Stimulated activated CD4-positive, alpha-beta T cell treated with anti-CD3 and anti-CD28 coated beads, TNF-alpha, amount 100 ng/mL, for 4 hours (primary cell): ENCODE measurements around the gene GATAD2B.
A peak's percentile ranks its signal among the peaks of the same experiment; 100 is the strongest.
"Not testable (repeated sequence)": the region's sequence is repeated elsewhere in the genome, so short reads cannot be mapped to it uniquely, and the experiment has no call there.

Source experiments
- DNase-seq, 3 experiments: peaks; one replicate each; pipeline ENCODE4 v3.0.0-alpha.2; 2020; ENCODE audit warnings: low read depth in 3 of 3

GATAD2B gene

DNA sequence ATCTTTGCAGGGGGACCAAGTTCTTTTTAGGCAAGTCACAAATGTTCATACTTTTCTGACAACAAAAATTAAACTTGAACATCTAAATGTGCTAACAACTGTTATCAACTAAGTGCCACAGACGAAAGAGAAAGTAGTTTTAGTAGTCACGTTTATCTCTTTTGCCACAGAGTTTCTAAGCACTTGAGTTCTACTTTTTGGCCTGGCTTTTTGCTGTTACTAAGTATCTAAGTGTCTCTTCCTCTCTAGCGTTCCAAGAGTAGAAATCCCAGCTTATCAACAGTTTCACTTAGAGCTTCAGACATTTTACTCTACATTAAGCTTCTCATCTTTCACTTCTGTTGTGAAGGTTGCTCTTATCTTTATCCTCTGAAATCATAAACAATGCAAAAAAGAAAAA lies 34.2 kb downstream of the GATAD2B start:
- no peak for DNase-seq

DNA sequence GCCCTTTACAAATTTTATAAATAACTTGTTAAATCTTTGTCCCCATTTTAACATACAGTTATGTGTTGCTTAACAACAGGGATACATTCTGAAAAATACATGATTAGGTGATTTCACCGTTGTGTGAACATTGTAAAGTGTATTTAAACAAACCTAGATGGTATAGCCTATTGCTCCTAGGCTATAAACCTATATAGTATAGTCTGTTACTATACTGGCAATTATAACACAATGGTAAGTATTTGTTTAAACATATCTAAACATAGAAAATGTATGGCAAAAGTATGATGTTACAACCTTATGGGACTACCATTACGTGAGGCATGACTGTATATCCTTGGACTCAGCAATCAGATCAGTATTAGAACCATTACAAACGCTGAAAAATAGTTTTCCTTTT lies 36.6 kb downstream of the GATAD2B start:
- DNase-seq, result no peak

GRCh38 chr1:153883223-153883622 lies 39.5 kb downstream of the GATAD2B start:
- DNase-seq, result no peak

GRCh38 chr1:153882296-153882912 lies 40.4 kb downstream of the GATAD2B start:
- DNase-seq, result no peak

DNA sequence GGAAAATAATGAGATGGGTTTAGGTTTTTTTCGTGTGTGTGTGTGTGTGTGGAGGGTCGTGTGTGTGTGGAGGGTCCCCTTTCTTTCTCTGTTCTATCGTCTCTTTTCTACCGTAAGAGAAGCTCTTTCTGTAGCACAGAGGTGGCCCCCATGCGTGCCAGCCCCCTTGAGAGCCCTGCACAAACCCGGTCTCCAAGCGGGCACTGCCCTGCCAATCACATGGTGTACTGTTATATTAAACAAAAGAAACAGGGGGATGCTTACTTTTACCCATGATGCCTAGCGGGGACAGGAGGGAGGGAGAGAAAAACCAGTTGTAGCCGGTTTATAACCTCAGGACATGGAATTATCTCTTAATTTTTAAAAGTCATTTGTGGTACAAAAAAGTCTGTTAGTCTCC lies 41.0 kb downstream of the GATAD2B start:
- DNase-seq, result no peak

DNA sequence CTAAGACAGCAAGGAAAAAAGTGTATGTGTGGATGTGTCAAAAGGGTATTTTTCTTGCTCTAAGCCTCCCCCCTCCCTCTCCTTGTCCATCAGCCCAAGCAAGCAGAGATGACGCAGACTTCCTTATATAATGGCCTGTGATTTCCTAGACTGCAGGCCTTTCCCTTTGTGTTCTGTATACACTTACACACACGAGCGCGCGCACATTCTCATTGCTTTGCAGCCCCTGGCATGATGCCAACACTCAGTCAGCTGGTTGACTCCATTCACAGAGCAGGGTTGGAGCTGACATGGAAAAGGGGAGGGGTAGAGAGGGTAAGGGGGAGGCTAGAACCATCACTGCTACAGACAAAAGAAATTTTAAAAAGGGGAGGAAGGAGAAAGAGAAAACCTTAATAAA lies 41.8 kb downstream of the GATAD2B start:
- DNase-seq, result peak in 1 of 3 experiments; percentile 9

- no peak for DNase-seq
These were observed 42.7 kb downstream of the GATAD2B start for GRCh38 chr1:153880024-153880423.

DNA sequence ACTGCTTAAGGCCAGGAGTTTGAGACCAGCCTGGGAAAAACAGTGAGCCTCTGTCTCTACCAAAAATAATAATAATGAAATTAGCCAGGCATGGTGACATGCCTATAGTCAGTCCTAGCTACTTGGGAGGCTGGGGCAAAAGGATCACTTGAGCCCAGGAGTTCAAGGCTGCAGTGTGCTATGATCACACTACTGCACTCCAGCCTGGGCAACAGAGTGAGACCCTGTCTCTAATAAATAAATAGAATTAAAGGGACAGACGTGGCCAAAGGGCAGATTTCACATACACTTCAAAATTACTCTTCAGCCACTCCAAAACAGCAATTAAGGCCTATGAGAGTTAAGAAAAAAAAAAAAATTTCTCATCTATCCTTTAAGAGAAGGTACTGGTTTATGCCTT lies 45.7 kb downstream of the GATAD2B start:
- no peak for DNase-seq

DNA sequence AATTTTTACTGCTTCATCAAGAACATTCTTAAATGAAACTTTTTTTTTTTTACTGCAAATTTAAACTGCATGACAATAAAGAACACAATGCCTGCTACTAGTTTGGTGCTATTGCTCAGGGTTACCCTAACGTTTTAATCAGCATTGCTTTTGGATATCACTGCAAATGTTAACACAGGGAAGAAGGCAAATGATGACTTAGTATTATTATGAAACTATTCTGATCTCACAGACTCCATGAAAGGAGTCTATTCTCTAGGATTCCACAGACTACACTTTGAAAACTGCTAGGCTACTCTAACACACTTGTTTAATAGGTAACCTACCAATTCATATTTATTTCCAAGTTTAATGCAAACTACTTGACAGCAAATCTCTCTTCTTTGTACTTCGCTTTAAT lies 49.8 kb downstream of the GATAD2B start:
- DNase-seq, result no peak

DNA sequence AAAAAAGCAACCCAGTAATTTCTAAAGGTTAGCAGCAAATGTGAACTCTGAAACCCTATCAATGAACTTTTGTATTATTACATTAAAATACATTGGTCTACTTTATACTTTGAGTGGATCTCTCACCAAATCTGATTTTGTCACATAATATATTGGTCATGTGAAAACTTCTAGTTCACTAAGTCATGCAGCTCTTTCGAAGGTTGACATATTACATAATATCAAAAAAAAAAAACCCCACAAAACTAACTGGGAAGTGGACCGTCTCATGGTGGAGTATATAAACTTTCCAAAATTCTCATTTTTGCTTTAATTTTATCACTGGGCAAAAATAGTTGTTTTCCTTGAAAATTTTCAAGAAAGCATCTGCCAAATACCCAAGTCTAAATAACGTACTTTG lies 50.4 kb downstream of the GATAD2B start:
- DNase-seq, result no peak

GRCh38 chr1:153869486-153869885 lies 53.3 kb downstream of the GATAD2B start:
- no peak for DNase-seq

GRCh38 chr1:153866045-153866850 lies 56.5 kb downstream of the GATAD2B start:
- no peak for DNase-seq

GRCh38 chr1:153860285-153860684 lies 62.5 kb downstream of the GATAD2B start:
- DNase-seq, result no peak

GRCh38 chr1:153857505-153857904 lies 65.3 kb downstream of the GATAD2B start:
- no peak for DNase-seq

DNA sequence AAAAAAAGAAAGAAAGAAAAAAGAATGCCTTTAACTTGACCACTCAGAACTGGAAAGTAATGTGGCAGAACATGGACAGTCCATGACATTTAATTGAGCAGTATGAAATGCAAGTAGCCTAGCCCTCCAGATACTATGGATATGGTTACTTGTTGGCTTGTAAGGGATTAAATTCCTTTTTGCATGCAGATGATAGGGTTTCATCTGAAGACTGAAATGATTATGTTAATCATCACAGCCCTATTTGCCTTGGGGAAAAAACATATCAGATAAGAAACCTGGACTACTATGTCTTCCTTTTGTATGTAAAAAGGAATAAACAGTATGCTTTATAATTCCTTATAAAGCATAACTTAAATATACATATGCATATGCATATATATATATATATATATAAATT lies 66.0 kb downstream of the GATAD2B start:
- DNase-seq, result no peak

DNA sequence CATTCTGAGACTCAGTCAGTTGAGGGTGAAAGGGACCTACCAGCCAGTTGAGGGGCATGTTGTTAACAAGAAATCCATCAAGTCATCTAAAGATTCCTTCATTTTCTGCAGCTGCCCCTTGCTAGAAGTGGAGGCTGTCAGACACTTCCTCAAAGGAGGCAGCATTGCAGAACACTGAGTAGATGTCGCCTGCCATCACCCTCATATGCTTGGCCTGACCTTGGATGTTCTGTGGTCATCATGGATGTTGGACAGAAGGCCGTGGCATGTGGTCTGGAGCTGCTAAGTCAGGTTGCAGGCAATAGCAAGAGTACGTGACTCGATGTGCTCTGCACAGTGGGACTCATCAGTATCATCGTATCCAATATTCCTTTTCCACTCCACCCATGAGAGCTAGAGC lies 70.6 kb downstream of the GATAD2B start:
- no peak for DNase-seq

- no peak for DNase-seq
These were observed 73.1 kb downstream of the GATAD2B start for GRCh38 chr1:153849487-153850185.

- no peak for DNase-seq
These were observed 74.0 kb downstream of the GATAD2B start for GRCh38 chr1:153848805-153849204.

GRCh38 chr1:153845158-153845557 lies 77.6 kb downstream of the GATAD2B start:
- no peak for DNase-seq

- DNase-seq, result not testable (repeated sequence)
These were observed 78.4 kb downstream of the GATAD2B start for GRCh38 chr1:153844349-153844748.

DNA sequence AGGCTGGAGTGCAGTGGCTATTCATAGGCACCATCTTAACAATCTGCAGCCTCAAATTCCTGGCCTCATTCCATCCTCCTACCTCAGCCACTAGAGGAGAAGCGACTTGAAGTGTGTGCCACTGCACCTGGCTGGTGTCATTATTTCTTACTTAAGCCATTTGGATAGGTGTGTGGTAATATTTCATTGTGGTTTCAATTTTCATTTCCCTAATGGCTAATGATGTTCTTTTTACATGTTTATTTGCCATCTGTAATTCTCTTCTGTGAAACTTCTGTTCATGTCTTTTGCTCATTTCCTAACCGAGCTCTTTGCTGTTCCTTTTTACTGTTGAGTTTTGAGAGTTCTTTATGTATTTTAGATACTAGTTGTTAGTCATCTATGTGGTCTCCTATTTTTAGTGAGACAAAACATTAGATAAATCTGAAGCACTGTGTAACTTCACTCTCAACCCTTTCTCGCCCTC lies 80.7 kb downstream of the GATAD2B start:
- no peak for DNase-seq

DNA sequence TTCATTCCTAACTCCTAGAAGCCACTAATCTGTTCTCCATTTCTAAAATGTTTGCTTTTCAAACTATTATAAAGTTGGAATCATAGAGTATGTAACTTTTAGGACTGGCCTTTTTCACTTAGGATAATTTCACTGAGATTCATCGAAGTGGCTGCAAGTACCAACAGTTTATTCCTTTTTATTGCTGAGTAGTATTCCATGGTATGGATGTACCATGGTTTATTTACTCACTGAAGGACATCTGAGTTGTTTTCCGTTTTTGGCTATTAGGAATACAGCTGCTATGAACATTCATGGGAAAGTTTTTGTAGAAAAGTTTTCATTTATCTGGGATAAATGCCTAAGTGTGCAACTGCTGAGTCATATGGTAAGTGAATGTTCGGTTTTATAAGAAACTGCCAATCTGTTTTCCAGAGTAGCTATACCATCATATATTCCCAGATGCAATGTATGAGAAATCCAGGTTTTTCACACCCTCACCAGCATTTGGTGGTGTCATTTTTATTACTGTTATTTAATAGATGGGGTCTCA lies 81.2 kb downstream of the GATAD2B start:
- no peak for DNase-seq
